PFSK-1 (cell line): ENCODE data around the gene TRAM1L1.

Experiments used
- REST ChIP-seq, 2 experiments: IDR thresholded peaks; 2 replicates each; pipeline versions ENCODE4 v1.6.1 to v1.8.0; 2011 to 2012; ENCODE audit warnings: low read depth in 2 of 2, low read length in 2 of 2, control low read depth in 1 of 2, inconsistent platforms in 1 of 2, mild to moderate bottlenecking in 1 of 2, moderate library complexity in 1 of 2; ENCODE audit not compliant: insufficient read depth in 1 of 2
- SIN3A ChIP-seq: IDR thresholded peaks from 2 replicates; pipeline ENCODE4 v1.6.1; 2012; ENCODE audit warnings: mild to moderate bottlenecking, low read length, moderate library complexity, borderline replicate concordance; ENCODE audit not compliant: insufficient read depth

GRCh38 chr4:117077760-117078159 is 7.6 kb downstream of the TRAM1L1 start:
- TF ChIP-seq SIN3A (no peak), REST (IDR thresholded peaks at IDR 0.05; ENCODE audit: insufficient read depth in 1 of 2, low read depth in 2 of 2, low read length in 2 of 2) (no peak)
